ENCODE results near the gene NR6A1.

DNA sequence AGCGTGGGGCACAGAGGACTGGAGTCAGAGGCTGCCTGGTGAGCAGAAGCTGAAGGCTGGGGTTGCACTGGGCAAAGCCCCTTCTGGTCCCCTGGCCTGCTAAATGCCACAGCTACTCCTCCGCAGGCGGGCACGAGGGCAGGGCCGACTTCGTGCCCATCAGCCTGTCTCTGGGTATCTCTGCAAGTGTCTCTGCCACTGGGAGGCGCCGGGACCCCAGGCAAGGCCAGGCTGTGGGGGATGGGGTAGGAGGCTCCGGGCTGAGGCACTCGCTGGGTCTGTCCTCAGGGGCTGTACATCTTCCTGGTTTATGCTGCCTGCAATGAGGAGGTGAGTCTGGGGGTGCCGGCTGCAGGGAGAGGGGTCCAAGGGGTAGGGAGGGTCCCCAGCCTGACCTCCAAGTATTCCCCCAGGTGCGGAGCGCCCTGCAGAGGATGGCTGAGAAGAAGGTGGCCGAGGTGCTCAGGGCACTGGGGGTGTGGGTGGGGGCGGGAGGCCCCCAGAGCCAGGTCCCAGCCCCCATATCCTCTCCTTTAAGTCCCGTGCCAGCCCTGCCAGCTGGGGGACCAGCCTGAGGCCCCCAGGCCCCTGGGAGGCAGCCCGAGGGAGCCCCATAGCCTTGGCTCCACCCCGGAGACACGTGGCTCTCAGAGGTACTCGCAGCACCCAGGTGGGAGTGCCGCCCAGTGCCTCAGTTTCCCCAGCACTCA is 295.8 kb downstream of the NR6A1 start:
- TF ChIP-seq, protein P1, sequence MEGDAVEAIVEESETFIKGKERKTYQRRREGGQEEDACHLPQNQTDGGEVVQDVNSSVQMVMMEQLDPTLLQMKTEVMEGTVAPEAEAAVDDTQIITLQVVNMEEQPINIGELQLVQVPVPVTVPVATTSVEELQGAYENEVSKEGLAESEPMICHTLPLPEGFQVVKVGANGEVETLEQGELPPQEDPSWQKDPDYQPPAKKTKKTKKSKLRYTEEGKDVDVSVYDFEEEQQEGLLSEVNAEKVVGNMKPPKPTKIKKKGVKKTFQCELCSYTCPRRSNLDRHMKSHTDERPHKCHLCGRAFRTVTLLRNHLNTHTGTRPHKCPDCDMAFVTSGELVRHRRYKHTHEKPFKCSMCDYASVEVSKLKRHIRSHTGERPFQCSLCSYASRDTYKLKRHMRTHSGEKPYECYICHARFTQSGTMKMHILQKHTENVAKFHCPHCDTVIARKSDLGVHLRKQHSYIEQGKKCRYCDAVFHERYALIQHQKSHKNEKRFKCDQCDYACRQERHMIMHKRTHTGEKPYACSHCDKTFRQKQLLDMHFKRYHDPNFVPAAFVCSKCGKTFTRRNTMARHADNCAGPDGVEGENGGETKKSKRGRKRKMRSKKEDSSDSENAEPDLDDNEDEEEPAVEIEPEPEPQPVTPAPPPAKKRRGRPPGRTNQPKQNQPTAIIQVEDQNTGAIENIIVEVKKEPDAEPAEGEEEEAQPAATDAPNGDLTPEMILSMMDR (IDR thresholded peaks at IDR 0.05; ENCODE audit: insufficient read depth, low read length), result no peak
- TF ChIP-seq, protein P2, sequence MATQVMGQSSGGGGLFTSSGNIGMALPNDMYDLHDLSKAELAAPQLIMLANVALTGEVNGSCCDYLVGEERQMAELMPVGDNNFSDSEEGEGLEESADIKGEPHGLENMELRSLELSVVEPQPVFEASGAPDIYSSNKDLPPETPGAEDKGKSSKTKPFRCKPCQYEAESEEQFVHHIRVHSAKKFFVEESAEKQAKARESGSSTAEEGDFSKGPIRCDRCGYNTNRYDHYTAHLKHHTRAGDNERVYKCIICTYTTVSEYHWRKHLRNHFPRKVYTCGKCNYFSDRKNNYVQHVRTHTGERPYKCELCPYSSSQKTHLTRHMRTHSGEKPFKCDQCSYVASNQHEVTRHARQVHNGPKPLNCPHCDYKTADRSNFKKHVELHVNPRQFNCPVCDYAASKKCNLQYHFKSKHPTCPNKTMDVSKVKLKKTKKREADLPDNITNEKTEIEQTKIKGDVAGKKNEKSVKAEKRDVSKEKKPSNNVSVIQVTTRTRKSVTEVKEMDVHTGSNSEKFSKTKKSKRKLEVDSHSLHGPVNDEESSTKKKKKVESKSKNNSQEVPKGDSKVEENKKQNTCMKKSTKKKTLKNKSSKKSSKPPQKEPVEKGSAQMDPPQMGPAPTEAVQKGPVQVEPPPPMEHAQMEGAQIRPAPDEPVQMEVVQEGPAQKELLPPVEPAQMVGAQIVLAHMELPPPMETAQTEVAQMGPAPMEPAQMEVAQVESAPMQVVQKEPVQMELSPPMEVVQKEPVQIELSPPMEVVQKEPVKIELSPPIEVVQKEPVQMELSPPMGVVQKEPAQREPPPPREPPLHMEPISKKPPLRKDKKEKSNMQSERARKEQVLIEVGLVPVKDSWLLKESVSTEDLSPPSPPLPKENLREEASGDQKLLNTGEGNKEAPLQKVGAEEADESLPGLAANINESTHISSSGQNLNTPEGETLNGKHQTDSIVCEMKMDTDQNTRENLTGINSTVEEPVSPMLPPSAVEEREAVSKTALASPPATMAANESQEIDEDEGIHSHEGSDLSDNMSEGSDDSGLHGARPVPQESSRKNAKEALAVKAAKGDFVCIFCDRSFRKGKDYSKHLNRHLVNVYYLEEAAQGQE (IDR thresholded peaks at IDR 0.05; ENCODE audit: insufficient replicate concordance, low read depth), result no peak
- TF ChIP-seq GABPA (IDR thresholded peaks at IDR 0.05; ENCODE audit: low read depth), result no peak

Data from HL-60 (cell line).